ENCODE measurements around the gene HOXB5.

DNA sequence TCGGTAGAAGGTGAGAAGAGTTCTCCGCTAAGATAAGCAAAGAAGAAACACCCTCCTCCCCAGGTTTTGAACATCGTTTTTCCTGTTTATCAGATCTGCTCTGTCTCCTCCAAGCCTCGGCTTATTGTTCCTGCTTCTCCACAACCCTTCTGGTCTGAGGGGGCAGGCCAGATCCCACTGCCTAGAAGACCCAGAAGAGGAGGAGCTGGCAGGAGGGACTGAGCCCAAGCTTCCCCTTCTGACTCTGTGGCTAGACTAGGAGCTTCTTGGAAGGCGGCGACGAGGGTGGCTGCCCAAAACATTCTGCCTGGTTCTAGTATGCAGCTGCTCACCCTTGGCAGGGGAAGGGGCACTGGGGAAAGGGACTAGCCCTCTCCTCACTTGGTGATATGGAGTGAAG lies 5.2 kb upstream of the HOXB5 start:
- TF ChIP-seq ZC3H10 (CRISPR knock-in tag; IDR thresholded peaks at IDR 0.05) (no peak), CSDC2 (CRISPR knock-in tag; IDR thresholded peaks at IDR 0.05) (no peak), ESRRG (CRISPR knock-in tag; IDR thresholded peaks at IDR 0.05) (no peak), GLIS3 (CRISPR knock-in tag; IDR thresholded peaks at IDR 0.05) (no peak), BACH2 (CRISPR knock-in tag; IDR thresholded peaks at IDR 0.05; ENCODE audit: borderline replicate concordance) (no peak), ARNTL (CRISPR knock-in tag; IDR thresholded peaks at IDR 0.05; ENCODE audit: borderline replicate concordance, low read depth) (no peak), TOX (CRISPR knock-in tag; IDR thresholded peaks at IDR 0.05; ENCODE audit: borderline replicate concordance) (no peak), ZNF565 (CRISPR knock-in tag; conservative IDR thresholded peaks at IDR 0.05; ENCODE audit: low read depth) (no peak)
- TF ChIP-seq, protein P1, sequence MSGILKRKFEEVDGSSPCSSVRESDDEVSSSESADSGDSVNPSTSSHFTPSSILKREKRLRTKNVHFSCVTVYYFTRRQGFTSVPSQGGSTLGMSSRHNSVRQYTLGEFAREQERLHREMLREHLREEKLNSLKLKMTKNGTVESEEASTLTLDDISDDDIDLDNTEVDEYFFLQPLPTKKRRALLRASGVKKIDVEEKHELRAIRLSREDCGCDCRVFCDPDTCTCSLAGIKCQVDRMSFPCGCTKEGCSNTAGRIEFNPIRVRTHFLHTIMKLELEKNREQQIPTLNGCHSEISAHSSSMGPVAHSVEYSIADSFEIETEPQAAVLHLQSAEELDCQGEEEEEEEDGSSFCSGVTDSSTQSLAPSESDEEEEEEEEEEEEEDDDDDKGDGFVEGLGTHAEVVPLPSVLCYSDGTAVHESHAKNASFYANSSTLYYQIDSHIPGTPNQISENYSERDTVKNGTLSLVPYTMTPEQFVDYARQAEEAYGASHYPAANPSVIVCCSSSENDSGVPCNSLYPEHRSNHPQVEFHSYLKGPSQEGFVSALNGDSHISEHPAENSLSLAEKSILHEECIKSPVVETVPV (CRISPR knock-in tag; IDR thresholded peaks at IDR 0.05) = no peak
